LHCN-M2 (cell line): Measurements from ENCODE around the gene XPOT. TPM values are rescaled to one million over a fixed set of nuclear protein-coding genes. Genes with fewer than 3 reads are reported as not detected.
A peak's percentile ranks its signal among the peaks of the same experiment; 100 is the strongest.

Source experiments
- DNase-seq: peaks from one replicate; pipeline ENCODE4 v3.0.0-alpha.2; 2012; ENCODE audit warnings: low read depth
- total RNA-seq: library from RNA; depleted of rRNA; stranded (reverse); fragments of >200 nt; gene quantifications from 2 replicates; pipeline ENCODE4 v1.2.3, GENCODE V29; 2014

Gene XPOT
- total RNA-seq, 1 experiment from 2014 or later = 72.8 TPM

DNA sequence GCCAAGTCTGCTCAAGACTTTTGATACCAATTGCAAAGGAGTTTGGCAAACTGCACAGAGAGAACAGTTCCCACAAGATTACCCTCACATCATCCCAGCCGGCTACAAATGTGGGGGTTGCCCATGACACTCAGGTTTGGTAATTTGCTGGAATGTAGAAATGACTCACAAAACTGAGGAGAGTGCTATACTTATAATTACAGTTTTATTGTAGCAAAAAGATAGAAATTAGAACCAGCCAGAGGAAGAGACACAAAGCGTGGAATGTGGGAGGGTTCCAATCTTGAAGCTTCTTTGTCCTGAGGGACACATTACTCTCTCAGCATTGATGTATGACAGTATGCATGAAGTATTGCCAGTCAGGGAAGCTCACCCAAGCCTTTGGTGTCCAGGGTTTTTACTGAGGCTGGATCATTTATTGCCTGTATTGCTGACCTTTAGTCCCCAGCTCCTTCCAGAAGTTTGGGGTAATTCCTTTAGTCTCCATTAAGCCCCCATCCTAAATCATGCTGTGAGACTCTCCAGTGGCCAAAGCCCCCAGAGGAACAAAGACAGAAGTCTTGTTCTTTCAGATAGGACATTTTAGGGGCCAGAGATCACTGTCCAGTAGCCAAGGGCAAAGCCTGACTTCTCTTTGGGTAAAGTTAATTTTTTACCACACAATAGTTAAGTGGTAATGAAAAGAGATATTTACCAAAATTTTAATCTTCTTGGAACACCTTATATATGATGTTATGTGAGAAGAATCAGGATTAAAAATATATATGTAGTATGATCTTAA lies 57.6 kb downstream of the XPOT start:
- peak; percentile 93 for DNase-seq

DNA sequence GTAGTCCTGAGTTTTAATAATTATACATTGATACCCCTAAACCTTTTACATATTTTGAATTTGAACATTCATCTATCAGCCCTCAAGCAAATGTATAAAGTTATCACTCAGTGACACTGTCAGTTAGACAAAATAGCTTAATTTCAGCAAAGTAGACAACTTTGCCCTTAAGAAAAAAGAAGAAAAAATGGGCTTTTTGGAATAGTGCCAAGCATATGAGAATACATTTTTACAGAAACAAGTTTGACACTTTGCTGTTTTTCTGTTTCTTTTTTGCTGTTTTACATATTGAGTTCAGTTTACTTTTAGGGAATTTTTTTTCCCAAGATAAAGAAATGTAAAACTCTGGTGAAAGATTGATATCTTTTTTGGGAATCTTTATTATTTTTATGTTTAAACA lies 62.0 kb downstream of the XPOT start:
- DNase-seq = no peak

DNA sequence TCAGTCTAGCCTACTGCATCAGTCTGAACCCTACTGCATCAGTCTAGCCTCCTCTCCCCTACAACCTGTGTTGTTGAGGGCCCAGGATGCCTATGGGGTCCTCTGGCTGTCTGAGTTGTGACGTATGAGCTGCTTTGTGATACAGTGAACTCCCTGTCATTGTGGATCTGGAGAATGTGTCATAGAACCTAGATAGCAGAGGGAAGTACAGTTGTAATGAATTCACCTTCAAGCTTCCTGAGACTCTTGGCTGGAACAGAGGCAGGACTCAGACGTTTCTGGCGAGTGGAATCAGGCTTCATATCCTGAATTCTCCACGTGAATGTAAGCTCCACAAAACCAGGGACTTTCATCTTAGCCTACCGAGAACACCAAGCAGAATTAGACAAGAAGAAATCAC lies 64.8 kb downstream of the XPOT start:
- DNase-seq = no peak

DNA sequence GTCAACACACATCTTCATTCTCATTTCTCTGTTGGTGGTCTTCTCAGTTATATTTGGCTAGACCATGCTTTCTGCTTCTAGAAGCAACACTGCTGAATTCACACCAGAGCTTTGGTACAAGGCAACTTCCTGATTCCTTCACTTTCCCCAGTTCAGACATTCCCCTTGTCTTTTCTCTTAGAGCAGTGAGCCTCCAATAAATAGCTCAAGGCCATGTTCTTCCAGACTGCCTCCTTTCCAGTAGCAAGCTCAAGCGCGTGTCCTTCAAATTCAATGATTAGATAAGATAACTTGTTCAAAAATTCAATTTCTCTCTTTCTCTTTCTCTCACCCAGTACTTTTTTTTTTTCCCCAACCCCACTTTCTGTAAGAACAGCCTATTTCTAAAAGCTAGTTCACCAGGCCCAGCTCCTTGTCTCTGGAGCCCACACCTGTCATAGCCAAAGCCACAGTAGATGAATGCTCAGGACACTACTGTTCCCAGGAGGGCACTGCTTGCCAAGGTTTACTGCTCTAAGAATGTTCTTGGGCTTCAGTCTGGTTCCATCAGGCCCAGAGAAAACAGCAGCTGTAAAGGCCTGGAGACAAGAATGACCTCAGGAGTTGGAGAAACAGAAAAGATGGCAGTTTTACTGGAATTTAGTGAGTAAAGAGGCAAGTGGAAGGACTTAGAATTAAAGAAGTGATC lies 65.4 kb downstream of the XPOT start:
- DNase-seq = peak; percentile 92

DNA sequence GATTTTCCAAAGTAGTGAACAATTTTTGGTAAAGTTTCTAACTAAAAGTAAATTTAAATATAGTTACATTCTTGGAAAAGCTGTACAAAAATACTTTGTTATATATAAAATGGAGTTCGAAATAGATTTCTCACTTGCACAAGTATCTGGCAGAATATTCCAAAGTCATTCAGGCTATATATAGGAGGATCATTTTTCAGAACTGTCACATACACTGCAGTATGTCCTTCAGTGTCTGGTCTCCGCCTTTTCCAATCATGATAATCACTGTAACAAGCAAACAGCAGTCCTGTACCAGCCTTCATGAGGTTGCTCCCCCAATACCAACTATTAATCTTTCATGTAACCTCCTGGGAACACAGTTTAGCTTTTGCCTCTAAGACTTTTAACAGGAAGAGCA lies 66.3 kb downstream of the XPOT start:
- DNase-seq = no peak

DNA sequence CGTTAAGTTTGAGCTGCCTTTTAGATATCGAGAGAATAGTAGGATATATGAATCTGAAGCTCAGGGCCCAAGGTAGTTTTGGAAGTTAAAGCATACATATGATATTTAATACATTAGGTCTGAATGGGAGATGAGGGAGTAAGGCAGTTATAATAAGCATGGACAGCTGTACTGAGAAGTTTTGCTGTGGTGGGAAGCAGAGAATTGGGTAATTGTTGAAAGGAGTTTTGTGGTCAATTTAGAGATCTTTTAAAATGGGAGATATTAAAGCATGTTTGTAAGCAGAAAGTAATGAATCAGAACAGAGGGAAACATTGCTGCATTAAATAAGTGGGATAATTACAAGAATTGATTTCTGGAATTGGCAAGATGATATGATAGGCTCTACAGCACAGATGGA lies 69.0 kb downstream of the XPOT start:
- DNase-seq = peak; percentile 63

DNA sequence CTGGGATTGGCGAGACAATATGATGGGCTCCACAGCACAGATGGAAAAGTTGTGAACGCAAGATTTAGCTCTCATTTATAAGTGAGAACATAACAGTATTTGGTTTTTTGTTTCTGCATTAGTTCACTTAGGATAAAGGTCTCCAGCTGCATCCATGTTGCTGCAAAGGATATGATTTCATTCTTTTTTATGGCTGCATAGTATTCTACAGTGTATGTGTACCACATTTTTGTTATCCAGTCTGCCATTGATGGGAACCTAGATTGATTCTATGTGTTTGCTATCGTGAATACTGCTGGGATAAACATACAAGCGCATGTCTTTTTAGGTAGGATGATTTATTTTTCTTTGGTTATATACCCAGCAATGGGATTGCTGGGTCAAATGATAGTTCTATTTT lies 71.3 kb downstream of the XPOT start:
- no peak for DNase-seq

DNA sequence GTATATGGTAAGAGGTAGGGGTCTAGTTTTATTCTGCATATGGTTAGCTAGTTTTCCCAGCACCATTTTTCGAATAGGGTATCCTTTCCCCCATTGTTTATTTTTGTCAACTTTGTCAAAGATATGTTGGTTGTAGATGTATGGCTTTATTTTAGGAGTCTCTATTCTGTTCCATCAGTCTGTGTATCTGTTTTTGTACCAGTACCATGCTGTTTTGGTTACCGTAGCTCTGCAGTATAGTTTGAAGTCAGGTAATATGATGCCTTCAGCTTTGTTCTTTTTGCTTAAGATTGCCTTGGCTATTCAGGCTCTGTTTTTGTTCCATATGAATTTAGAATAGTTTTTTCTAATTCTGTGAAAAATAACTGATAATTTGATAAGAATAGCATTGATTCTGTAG lies 72.7 kb downstream of the XPOT start:
- DNase-seq = no peak

DNA sequence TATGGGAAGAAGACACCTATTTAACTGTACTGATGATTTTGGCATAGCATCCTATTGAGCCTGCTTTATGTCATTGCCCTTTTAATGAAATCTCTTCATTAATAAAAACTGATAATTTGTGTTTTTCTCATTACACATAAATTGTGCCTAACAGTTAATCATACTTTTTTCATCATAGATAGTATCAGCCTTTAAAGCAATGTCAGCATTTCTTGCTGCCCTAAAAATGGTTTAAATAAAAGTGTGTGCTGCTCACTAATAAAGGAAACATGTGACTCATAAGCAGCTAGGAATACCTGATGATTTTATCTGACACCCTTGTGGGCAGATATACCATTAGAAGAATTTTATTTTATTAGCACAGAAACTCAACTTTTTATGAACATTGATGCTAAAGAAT lies 74.5 kb downstream of the XPOT start:
- no peak for DNase-seq

DNA sequence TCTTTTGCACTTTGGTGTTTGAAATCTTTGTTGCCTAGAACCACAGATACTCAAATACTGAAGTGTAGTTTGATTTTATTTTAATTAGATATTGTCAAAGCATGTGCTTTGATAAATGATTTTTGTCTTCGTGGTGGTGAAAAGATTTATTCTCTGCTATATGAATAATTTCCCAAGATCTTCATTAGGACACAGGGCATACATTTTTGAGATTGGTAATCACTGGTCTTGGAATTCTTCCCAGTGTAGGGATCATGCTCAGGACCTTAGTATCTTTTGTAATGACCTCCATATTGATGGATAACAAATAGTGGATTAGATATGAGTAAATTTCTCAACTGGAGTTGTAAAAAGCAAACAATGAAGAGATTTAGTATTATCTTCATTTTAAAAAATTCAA lies 76.0 kb downstream of the XPOT start:
- DNase-seq = peak; percentile 16

DNA sequence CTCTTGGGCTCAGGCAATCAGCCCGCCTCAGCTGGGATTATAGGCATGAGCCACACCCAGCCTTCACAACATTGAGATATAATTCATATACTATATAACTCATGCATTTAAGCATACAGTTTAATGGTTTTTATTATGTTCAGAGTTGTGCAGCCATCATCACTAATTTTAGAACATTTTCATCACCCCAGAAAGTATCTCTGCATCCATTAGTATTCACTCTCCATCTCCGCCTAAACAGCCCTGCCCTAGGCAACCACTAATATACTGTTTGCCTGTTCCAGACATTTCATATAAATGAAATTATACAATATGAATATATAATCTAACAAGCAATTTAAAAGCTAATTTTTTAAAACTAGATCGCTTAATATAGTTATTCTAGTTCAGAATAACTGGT lies 82.5 kb downstream of the XPOT start:
- DNase-seq = no peak

DNA sequence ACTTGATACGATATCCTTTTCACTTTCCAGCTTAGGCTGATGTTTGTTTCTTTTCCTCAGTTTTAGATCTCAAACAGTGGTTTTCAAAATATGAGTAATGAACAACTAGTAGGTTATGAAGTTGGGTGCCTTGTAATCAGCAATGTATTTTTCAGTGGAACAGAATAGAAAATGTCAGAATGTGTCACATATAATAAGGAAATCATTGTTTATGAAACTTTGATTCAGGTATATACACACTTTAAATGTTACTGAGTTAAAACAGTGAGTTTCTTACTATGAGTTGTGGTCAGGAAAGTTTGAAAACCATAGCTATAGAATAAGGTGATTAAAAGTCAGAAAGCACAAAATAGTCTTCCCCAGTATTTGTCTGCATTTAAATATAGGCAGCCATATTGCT lies 87.5 kb downstream of the XPOT start:
- DNase-seq = no peak

DNA sequence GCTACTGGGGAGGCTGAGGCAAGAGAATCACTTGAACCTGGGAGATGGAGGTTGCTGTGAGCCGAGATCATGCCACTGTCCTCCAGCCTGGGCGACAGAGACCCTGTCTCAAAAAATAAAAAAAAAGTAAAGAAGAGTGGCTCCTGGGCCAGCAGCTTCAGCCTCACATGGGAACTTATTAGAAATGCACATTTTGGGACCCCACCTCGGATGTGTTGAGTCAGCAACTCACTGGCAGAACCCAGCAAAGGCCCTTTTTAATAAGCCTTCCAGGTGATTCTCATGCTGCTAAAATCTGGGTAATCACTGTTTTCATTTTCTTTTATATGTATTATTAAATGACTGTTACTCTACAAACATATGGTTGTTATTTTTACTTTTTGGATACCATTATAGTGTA lies 89.3 kb downstream of the XPOT start:
- no peak for DNase-seq

DNA sequence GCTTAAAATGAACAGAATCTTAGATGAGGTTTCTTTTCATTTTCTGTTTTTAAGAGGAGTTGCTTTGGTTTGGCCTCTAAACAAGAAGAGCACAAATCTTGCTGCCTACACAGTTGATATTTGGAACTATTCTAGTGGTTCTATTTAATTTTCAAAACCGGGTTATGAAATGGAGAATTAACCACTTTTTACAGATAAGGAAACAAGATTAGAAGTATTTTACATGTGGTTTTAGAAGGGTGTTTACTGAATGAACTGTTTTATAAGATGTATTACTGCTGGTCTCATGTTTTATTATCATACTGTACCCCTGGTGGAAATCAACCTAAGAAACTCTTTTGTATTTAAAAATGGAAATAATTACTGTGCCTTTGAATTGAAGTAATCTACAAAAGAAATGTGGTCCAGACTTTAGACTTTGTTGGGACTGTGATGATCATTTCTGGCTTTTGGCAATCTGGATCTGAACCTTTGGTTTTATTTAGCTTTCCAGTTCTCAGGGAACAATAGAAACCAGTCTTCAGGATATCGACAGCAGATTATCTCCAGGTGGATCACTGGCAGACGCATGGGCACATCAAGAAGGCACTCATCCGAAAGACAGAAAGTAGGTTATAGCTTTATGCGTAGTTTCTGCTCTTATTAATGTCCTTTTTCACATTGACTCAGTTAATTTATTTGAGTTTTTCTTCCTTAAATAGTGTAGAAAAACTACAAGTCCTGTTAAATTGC lies 91.0 kb downstream of the XPOT start:
- no peak for DNase-seq

DNA sequence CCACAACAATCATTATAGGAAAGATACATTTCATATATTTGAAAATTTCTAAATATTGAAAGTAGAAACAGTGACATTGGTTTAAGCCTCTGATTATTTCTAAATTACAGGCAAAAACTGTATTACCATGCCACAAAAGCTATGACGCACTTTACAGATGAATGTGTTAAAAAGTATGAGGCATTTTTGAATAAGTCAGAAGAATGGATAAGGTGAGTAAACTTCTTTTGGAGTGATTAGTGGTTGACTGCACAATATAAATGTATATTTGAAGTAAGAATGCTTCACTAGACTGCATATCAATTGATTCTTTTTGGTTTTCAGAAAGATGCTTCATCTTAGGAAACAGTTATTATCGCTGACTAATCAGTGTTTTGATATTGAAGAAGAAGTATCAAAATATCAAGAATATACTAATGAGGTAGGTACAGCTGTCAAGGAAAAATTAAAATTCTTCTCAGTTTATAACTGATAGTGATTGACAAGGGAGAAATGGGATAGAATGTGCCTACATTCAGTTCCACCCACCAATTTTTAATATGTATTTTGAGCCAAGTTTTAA lies 92.7 kb downstream of the XPOT start:
- DNase-seq = no peak

DNA sequence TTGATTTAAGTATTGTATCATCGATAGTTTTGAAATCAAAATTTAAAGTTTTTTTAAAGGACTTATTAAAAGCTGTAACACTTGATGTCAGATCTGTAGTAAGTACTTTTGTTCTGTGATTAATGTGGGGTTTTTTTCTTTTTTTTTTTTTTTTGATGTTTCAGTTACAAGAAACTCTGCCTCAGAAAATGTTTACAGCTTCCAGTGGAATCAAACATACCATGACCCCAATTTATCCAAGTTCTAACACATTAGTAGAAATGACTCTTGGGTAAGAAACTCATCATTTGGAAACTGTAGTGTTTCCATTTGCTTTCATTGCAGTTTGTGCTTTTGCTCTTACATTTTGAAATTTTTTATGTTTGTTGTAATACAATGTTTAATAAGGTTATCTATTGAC lies 93.3 kb downstream of the XPOT start:
- DNase-seq = no peak

DNA sequence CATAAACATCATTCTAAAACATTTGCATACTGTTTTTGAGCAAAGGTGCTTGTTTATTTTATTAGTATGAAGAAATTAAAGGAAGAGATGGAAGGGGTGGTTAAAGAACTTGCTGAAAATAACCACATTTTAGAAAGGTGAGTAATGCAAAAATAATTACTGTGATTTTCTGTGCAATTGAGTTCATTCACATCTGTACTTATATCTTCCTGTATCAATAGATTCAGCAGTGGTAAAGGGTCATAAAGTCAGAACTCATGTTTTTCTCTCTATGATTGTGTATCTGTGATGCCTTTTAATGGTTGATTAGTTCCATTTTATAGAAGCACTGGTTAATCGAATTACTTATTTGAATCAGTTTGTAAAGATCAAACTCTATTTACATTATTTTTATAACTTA lies 93.7 kb downstream of the XPOT start:
- DNase-seq = no peak

DNA sequence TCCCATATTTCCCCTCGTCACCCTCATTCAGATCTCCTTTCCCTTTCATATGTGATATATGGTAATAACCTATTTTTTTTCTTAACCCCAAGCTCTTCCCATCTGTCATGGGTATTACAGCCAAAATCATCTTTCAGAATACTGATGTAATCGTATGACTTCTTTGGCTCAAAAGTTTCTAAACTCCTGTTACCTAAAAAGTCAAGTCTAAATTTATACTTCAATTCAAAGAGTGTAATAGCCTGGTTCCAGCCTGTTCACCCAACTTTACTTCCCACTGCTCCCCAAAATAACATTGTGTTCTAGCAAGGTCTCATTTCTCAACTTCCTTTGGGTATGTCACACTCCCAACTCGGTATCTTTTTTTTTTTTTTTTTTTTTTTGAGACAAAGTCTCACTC lies 96.2 kb downstream of the XPOT start:
- DNase-seq = no peak
